Stimulated activated naive CD4-positive, alpha-beta T cell (primary cell): Measurements from ENCODE around the gene RGS1.

Experiments used
- DNase-seq, 6 experiments: peaks; one replicate each; lab custom pipeline; 2025; lab: John Stamatoyannopoulos, UW

RGS1 gene

GRCh38 chr1:192581131-192581927 is 5.8 kb downstream of the RGS1 start:
- no peak for DNase-seq

GRCh38 chr1:192584866-192585265 is 9.3 kb downstream of the RGS1 start:
- no peak for DNase-seq

GRCh38 chr1:192587386-192588266 is 12.1 kb downstream of the RGS1 start:
- DNase-seq = no peak

GRCh38 chr1:192588546-192588945 is 13.0 kb downstream of the RGS1 start:
- no peak for DNase-seq

- DNase-seq = no peak
Measured at GRCh38 chr1:192589813-192590212, 14.2 kb downstream of the RGS1 start.

GRCh38 chr1:192592517-192592916 is 16.9 kb downstream of the RGS1 start:
- no peak for DNase-seq

GRCh38 chr1:192592981-192593708 is 17.6 kb downstream of the RGS1 start:
- no peak for DNase-seq

GRCh38 chr1:192595299-192595698 is 19.7 kb downstream of the RGS1 start:
- DNase-seq = no peak

- DNase-seq = no peak
Measured at GRCh38 chr1:192598589-192598988, 23.0 kb downstream of the RGS1 start.

GRCh38 chr1:192600275-192600674 is 24.7 kb downstream of the RGS1 start:
- DNase-seq = no peak

- no peak for DNase-seq
Measured at GRCh38 chr1:192601143-192601542, 25.6 kb downstream of the RGS1 start.

GRCh38 chr1:192601567-192601966 is 26.0 kb downstream of the RGS1 start:
- DNase-seq = no peak

- no peak for DNase-seq
Measured at GRCh38 chr1:192602757-192603156, 27.2 kb downstream of the RGS1 start.

- no peak for DNase-seq
Measured at GRCh38 chr1:192603218-192603787, 27.7 kb downstream of the RGS1 start.

GRCh38 chr1:192604979-192605620 is 29.5 kb downstream of the RGS1 start:
- no peak for DNase-seq

- DNase-seq = no peak
Measured at GRCh38 chr1:192608671-192609070, 33.1 kb downstream of the RGS1 start.

- DNase-seq = peak in 5 of 6 experiments; percentile 30 to 72 (median 60)
Measured at GRCh38 chr1:192609110-192610079, 33.8 kb downstream of the RGS1 start.

- peak in 2 of 6 experiments; percentile 10 to 27 for DNase-seq
Measured at GRCh38 chr1:192610112-192610889, 34.7 kb downstream of the RGS1 start.

GRCh38 chr1:192615055-192615454 is 39.5 kb downstream of the RGS1 start:
- DNase-seq = no peak
